ENCODE measurements around the gene FRY.

FRY gene

GRCh38 chr13:32136061-32136460 is 104.5 kb downstream of the FRY start:
- DNase-seq, result no peak

- no peak for DNase-seq
Observed at GRCh38 chr13:32136716-32137115, 105.1 kb downstream of the FRY start.

GRCh38 chr13:32139251-32139650 is 107.7 kb downstream of the FRY start:
- DNase-seq, result no peak

- no peak for DNase-seq
Observed at GRCh38 chr13:32140109-32140508, 108.5 kb downstream of the FRY start.

- DNase-seq, result no peak
Observed at GRCh38 chr13:32141462-32141861, 109.9 kb downstream of the FRY start.

- no peak for DNase-seq
Observed at GRCh38 chr13:32142115-32142514, 110.5 kb downstream of the FRY start.

GRCh38 chr13:32142956-32143375 is 111.4 kb downstream of the FRY start:
- DNase-seq, result no peak

- no peak for DNase-seq
Observed at GRCh38 chr13:32147193-32147592, 115.6 kb downstream of the FRY start.

- no peak for DNase-seq
Observed at GRCh38 chr13:32147976-32148375, 116.4 kb downstream of the FRY start.

- no peak for DNase-seq
Observed at GRCh38 chr13:32150239-32150638, 118.7 kb downstream of the FRY start.

- DNase-seq, result no peak
Observed at GRCh38 chr13:32150794-32151193, 119.2 kb downstream of the FRY start.

GRCh38 chr13:32151240-32151639 is 119.7 kb downstream of the FRY start:
- DNase-seq, result no peak

- DNase-seq, result no peak
Observed at GRCh38 chr13:32153056-32153455, 121.5 kb downstream of the FRY start.

- no peak for DNase-seq
Observed at GRCh38 chr13:32159137-32159869, 127.7 kb downstream of the FRY start.

- no peak for DNase-seq
Observed at GRCh38 chr13:32162395-32163005, 130.9 kb downstream of the FRY start.

- peak; percentile 18 for DNase-seq
Observed at GRCh38 chr13:32164622-32165268, 133.2 kb downstream of the FRY start.

GRCh38 chr13:32165796-32166195 is 134.2 kb downstream of the FRY start:
- DNase-seq, result no peak

- no peak for DNase-seq
Observed at GRCh38 chr13:32168131-32168530, 136.6 kb downstream of the FRY start.

GRCh38 chr13:32170841-32171240 is 139.3 kb downstream of the FRY start:
- no peak for DNase-seq

- DNase-seq, result no peak
Observed at GRCh38 chr13:32173881-32174280, 142.3 kb downstream of the FRY start.

GRCh38 chr13:32174366-32174765 is 142.8 kb downstream of the FRY start:
- DNase-seq, result no peak

- no peak for DNase-seq
Observed at GRCh38 chr13:32175307-32175706, 143.7 kb downstream of the FRY start.

- DNase-seq, result no peak
Observed at GRCh38 chr13:32175943-32176342, 144.4 kb downstream of the FRY start.

- DNase-seq, result no peak
Observed at GRCh38 chr13:32176696-32177095, 145.1 kb downstream of the FRY start.
